HG03064 (cell line): ENCODE measurements around the gene CDRT15.
"Not testable (repeated sequence)": the region's sequence is repeated elsewhere in the genome, so short reads cannot be mapped to it uniquely, and the experiment has no call there.

ENCODE experiments used
- ATAC-seq: cut with Tn5 transposase; IDR thresholded peaks from one replicate; pipeline ENCODE4 v1.9.1; 2021; ENCODE audit warnings: low read depth; ENCODE audit not compliant: unreplicated experiment

CDRT15 gene

GRCh38 chr17:14191469-14191868, 45.2 kb downstream of the CDRT15 start:
- not testable (repeated sequence) for ATAC-seq

- ATAC-seq, result not testable (repeated sequence)
Measured at GRCh38 chr17:14190774-14191173, 45.9 kb downstream of the CDRT15 start.

- not testable (repeated sequence) for ATAC-seq
Measured at GRCh38 chr17:14186443-14186842, 50.2 kb downstream of the CDRT15 start.
